Measurements from ENCODE around the gene OSBPL10. TPM values are rescaled to one million over a fixed set of nuclear protein-coding genes. Genes with fewer than 3 reads are reported as not detected.

The OSBPL10 gene
- total RNA-seq, 1 donor from 2014 or later = 6.4 TPM

DNA sequence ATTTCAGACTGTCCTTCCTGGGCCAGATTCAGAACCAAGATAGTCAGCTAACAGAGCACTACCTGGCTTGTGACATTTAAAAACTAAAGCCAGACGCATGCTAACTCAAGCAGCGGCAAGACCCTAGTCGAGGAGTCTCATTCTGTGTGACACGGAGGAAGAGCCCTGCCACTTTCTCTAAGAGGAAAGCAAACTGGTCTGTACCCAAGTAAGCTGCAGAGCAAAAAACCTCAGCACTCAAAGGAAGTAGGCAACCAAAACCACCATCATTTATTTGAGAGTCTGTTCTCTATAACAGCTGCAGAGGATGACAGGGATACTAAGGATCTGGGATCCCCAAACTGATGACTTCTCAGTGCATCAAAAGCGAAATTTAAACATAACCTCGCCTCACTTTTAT lies 152.1 kb downstream of the OSBPL10 start:
- Histone ChIP-seq H3K27me3 (ENCODE audit: low read depth) (no peaks in the 10 kb centered on the region), H3K4me3 (no peak overlapping the region), H3K27ac (replicated peaks) (no peak overlapping the region), H3K4me1 (no peaks in the 10 kb centered on the region), H3K9me3 (replicated peaks) (no peaks in the 10 kb centered on the region), H3K36me3 (no peaks in the 10 kb centered on the region)
- intact Hi-C loops (cut with micrococcal nuclease) = no loop called here
- no peak for DNase-seq
- TF ChIP-seq, protein P1, sequence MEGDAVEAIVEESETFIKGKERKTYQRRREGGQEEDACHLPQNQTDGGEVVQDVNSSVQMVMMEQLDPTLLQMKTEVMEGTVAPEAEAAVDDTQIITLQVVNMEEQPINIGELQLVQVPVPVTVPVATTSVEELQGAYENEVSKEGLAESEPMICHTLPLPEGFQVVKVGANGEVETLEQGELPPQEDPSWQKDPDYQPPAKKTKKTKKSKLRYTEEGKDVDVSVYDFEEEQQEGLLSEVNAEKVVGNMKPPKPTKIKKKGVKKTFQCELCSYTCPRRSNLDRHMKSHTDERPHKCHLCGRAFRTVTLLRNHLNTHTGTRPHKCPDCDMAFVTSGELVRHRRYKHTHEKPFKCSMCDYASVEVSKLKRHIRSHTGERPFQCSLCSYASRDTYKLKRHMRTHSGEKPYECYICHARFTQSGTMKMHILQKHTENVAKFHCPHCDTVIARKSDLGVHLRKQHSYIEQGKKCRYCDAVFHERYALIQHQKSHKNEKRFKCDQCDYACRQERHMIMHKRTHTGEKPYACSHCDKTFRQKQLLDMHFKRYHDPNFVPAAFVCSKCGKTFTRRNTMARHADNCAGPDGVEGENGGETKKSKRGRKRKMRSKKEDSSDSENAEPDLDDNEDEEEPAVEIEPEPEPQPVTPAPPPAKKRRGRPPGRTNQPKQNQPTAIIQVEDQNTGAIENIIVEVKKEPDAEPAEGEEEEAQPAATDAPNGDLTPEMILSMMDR (IDR thresholded peaks at IDR 0.05; ENCODE audit: borderline replicate concordance) = no peak

DNA sequence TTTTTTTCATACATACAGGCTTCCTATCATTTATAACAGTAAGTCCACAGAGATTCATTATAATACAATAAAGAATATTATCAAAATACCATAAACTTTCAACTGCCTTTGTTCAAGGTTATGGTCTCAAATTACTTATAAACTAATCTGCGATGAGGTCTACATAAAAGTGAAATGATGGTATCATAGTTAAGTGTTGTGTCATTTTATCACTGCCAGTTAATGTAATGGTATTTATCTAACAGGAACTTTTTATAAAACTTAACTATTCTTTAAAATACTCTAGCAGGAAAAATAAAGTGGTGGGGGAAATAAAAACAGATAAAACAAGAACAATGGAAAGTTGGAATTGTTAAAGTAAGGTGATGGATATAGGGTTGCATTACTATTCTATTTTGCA lies 153.1 kb downstream of the OSBPL10 start:
- Histone ChIP-seq H3K9me3 (replicated peaks) (no peaks in the 10 kb centered on the region), H3K4me1 (no peaks in the 10 kb centered on the region), H3K4me3 (no peak overlapping the region), H3K27me3 (ENCODE audit: low read depth) (no peaks in the 10 kb centered on the region), H3K27ac (replicated peaks) (no peak overlapping the region), H3K36me3 (no peaks in the 10 kb centered on the region)
- intact Hi-C loops (cut with micrococcal nuclease) = no loop called here
- DNase-seq = no peak
- TF ChIP-seq, protein P1 (IDR thresholded peaks at IDR 0.05; ENCODE audit: borderline replicate concordance) = no peak

DNA sequence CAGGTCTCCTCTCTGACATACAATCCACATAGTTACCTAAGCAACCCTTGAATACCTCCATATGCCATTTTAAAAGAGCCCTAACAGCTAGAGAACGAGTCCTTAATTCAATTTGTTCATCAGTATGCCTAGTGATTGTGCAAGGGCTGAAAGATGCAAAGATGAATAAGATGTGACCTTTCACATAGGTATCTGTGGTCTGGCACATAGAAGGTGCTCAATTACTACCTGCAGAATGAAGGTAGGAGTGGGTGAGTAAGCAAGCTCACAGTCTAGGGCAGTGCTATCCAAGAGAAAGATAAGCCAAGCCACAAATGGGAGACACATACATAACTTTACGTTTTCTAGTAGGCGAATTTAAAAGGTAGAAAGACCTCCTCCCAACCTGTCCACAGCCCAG lies 157.9 kb downstream of the OSBPL10 start:
- intact Hi-C loops (cut with micrococcal nuclease) = no loop called here
- H3K4me3 ChIP-seq = no peak overlapping the region
- H3K9me3 ChIP-seq (replicated peaks) = no peaks in the 10 kb centered on the region
- no peaks in the 10 kb centered on the region for H3K36me3 ChIP-seq
- H3K27me3 ChIP-seq (ENCODE audit: low read depth) = no peaks in the 10 kb centered on the region
- TF ChIP-seq, protein P1 (IDR thresholded peaks at IDR 0.05; ENCODE audit: borderline replicate concordance) = no peak
- H3K4me1 ChIP-seq = no peaks in the 10 kb centered on the region
- DNase-seq = no peak
- no peak overlapping the region for H3K27ac ChIP-seq (replicated peaks)

DNA sequence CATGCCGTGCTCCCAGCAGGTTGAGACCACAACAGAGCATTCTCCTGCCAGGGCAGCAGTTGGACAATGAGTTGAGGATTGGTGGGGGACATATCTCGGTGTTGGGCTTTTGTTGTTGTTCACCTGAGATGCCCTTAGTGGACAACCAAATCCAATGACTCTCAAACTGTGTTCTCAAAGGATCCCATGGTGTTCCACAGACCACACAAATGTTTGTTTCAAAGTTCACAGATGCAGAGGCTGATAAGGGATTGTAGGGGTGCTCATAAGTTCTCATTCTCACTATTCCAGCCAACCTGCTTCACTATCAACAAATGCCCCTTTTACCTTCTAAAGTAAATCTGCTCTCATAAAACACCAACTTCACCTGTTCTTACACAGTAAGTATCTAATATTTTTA lies 159.9 kb downstream of the OSBPL10 start:
- no peak overlapping the region for H3K4me3 ChIP-seq
- no peaks in the 10 kb centered on the region for H3K36me3 ChIP-seq
- H3K27ac ChIP-seq (replicated peaks) = no peak overlapping the region
- intact Hi-C loops (cut with micrococcal nuclease) = no loop called here
- H3K27me3 ChIP-seq (ENCODE audit: low read depth) = no peaks in the 10 kb centered on the region
- H3K9me3 ChIP-seq (replicated peaks) = no peaks in the 10 kb centered on the region
- H3K4me1 ChIP-seq = no peaks in the 10 kb centered on the region
- no peak for DNase-seq
- TF ChIP-seq, protein P1 (IDR thresholded peaks at IDR 0.05; ENCODE audit: borderline replicate concordance) = no peak

DNA sequence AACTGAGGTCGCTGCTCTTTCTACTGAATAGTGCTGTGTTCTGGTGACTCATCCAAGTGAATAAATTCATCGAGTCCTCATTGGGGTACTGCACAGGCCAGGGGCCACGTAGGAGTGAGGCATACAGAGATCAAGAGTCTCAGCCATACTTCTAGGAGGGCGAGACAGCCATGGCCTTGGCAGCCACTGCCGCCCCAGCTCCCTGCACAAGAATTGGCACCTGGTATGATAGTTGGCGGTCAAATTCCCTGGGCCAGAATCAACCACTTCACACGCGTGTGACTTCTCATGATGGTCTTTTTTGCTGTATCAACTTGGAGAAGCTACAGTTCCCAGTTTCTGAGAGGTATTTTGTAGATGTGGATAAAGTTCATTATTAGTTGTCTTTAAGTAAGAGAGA lies 161.6 kb downstream of the OSBPL10 start:
- DNase-seq = no peak
- Histone ChIP-seq H3K4me1 (no peaks in the 10 kb centered on the region), H3K36me3 (no peaks in the 10 kb centered on the region), H3K27ac (replicated peaks) (no peak overlapping the region), H3K9me3 (replicated peaks) (no peaks in the 10 kb centered on the region), H3K27me3 (ENCODE audit: low read depth) (no peaks in the 10 kb centered on the region), H3K4me3 (no peak overlapping the region)
- TF ChIP-seq, protein P1 (IDR thresholded peaks at IDR 0.05; ENCODE audit: borderline replicate concordance) = no peak
- intact Hi-C loops (cut with micrococcal nuclease) = no loop called here

Data from left ventricle myocardium inferior (tissue), 1 donor.